Small intestine (tissue), 7 donors: Measurements from ENCODE around the gene HEATR3. TPM values are rescaled to one million over a fixed set of nuclear protein-coding genes. Genes with fewer than 3 reads are reported as not detected.
A peak's percentile ranks its signal among the peaks of the same experiment; 100 is the strongest.

ENCODE experiments used
- DNase-seq, 2 donors: peaks; one replicate each; pipeline versions ENCODE4 v3.0.0 to v3.0.0-alpha.2; 2013
- FAIRE-seq: peaks from 2 replicates; lab custom pipeline; 2012; peaks lifted over from hg19 to GRCh38; lab: Jason Lieb, UNC
- H3K27ac ChIP-seq, 3 donors: one replicate each; pipeline ENCODE4 v1.5.1; 2013; ENCODE audit warnings: low read length in 2 of 3, mild to moderate bottlenecking in 2 of 3, control low read depth in 1 of 3, inconsistent platforms in 1 of 3, low read depth in 1 of 3, moderate library complexity in 1 of 3
- H3K27me3 ChIP-seq, 3 donors: one replicate each; pipeline ENCODE4 v1.6.1; 2013; ENCODE audit warnings: low read length in 3 of 3, inconsistent platforms in 1 of 3; ENCODE audit not compliant: control insufficient read depth in 3 of 3, insufficient read depth in 3 of 3
- H3K36me3 ChIP-seq, 3 donors: one replicate each; pipeline ENCODE4 v1.6.1; 2013; ENCODE audit warnings: low read length in 3 of 3, inconsistent platforms in 1 of 3, low read depth in 1 of 3, mild to moderate bottlenecking in 1 of 3, moderate library complexity in 1 of 3; ENCODE audit not compliant: control insufficient read depth in 3 of 3, insufficient read depth in 2 of 3
- H3K4me1 ChIP-seq, 3 donors: one replicate each; pipeline ENCODE4 v1.6.1; 2013; ENCODE audit warnings: low read length in 2 of 3, inconsistent platforms in 1 of 3, low read depth in 1 of 3, mild to moderate bottlenecking in 1 of 3, moderate library complexity in 1 of 3; ENCODE audit not compliant: control insufficient read depth in 3 of 3, insufficient read depth in 2 of 3
- H3K4me3 ChIP-seq, 3 donors: one replicate each; pipeline ENCODE4 v1.5.1; 2013; ENCODE audit warnings: low read length in 3 of 3, control low read depth in 1 of 3, inconsistent platforms in 1 of 3, low read depth in 1 of 3, mild to moderate bottlenecking in 1 of 3, moderate library complexity in 1 of 3
- H3K9me3 ChIP-seq, 2 donors: one replicate each; pipeline ENCODE4 v1.6.1; 2013; ENCODE audit warnings: low read depth in 1 of 2, low read length in 1 of 2; ENCODE audit not compliant: control insufficient read depth in 2 of 2, insufficient read depth in 1 of 2
- WGBS, 3 donors: extraction: QIAGEN DNeasy Blood & Tissue Kit; methylation state at CpG; one replicate each; pipeline ENCODE4 v1.1.7; 2013; 5-methylcytosine and 5-hydroxymethylcytosine counted together
- polyA plus RNA-seq, 4 donors: library from polyadenylated mRNA; stranded (reverse) in 3 of 4; unstranded in 1 of 4; fragments of 200-250 nt in 3 of 4; fragments of 120-200 nt in 1 of 4; gene quantifications; one replicate each; pipeline versions ENCODE4 v1.2.1 to v1.2.3, GENCODE V29; 2013
- donor health status: healthy with polysubstance abuse.
- donor health status: control.
- donor health status: control.
- donor health status: Bipolar disorder and iron deficiency.
- donor health status: healthy.

Gene HEATR3
- polyA plus RNA-seq, 4 donors = 11.3 to 14.3 (median 12.1) TPM

- FAIRE-seq (no peak), DNase-seq (no peak)
- Histone ChIP-seq H3K9me3 (no peaks in the 10 kb centered on the region), H3K4me1 (peaks cover 2 to 10% (median 10%) of the 10 kb centered on the region in 3 donors), H3K36me3 (peaks cover 0 to 3% (median 3%) of the 10 kb centered on the region in 3 donors), H3K27me3 (no peaks in the 10 kb centered on the region), H3K27ac (peak overlapping the region in 1 of 3 donors; percentile 86), H3K4me3 (peak overlapping the region in 2 of 3 donors; percentile 85 to 99)
- WGBS, 3 donors = 16 to 32% (median 31%) methylated on average over 1 of the region's 1 CpG
Measured at GRCh38 chr16:50155925-50156324, 90.2 kb downstream of the HEATR3 start.

Other genes starting within 250 kb of the HEATR3 start
- gene ZNF423, start 209.9 kb upstream of the HEATR3 start, polyA plus RNA-seq = 10 to 100 TPM in 1 of 4 donors, 1 to 10 TPM in 1, under 1 TPM in 1, not detected in 1; 0.54 to 10.3 (median 2.9) TPM
- 10 to 100 TPM in 1 of 4 donors, 1 to 10 TPM in 3; 6.8 to 22.5 (median 7.4) TPM for gene CNEP1R1, start 40.7 kb upstream of the HEATR3 start, polyA plus RNA-seq
- gene TENT4B, start 87.3 kb downstream of the HEATR3 start, polyA plus RNA-seq = 10 to 100 TPM in 1 of 4 donors, 1 to 10 TPM in 3; 5.1 to 19.4 (median 7.4) TPM
- 1 to 10 TPM in 2 of 4 donors, under 1 TPM in 2; 0.45 to 7.3 (median 3.4) TPM for gene ADCY7, start 200.6 kb downstream of the HEATR3 start, polyA plus RNA-seq